Hepatocyte (in vitro differentiated cells): ENCODE results near the gene SHLD2.
"Not testable (repeated sequence)": the region's sequence is repeated elsewhere in the genome, so short reads cannot be mapped to it uniquely, and the experiment has no call there.

Source experiments
- CTCF ChIP-seq: fragments of 200-600 bp; sonication (generic); IDR thresholded peaks from 2 replicates; pipeline ENCODE4 v1.5.1; 2016; ENCODE audit warnings: antibody characterized with exemption, mild to moderate bottlenecking; ENCODE audit not compliant: poor library complexity
- EZH2 ChIP-seq: fragments of 200-600 bp; sonication (generic); IDR thresholded peaks from 2 replicates; pipeline ENCODE4 v1.6.1; 2016; ENCODE audit warnings: antibody characterized with exemption, mild to moderate bottlenecking, borderline replicate concordance

GRCh38 chr10:87225148-87225547, 130.1 kb downstream of the SHLD2 start, which contains the start of gene NUTM2A:
- TF ChIP-seq CTCF, EZH2: not testable (repeated sequence)
